Mesendoderm (in vitro differentiated cells): ENCODE measurements around the gene EPHA3.
A peak's percentile ranks its signal among the peaks of the same experiment; 100 is the strongest.

Source experiments
- DNase-seq: peaks from one replicate; pipeline ENCODE4 v3.0.0; 2013
- H2AK5ac ChIP-seq: 2 replicates; pipeline ENCODE4 v1.6.1; 2013; ENCODE audit warnings: low read length, inconsistent platforms
- H2BK120ac ChIP-seq: 2 replicates; pipeline ENCODE4 v1.6.1; 2013; ENCODE audit warnings: low read depth, mild to moderate bottlenecking, low read length, moderate library complexity, mixed read lengths
- H2BK15ac ChIP-seq: replicated peaks from 2 replicates; pipeline ENCODE4 v1.6.1; 2013; ENCODE audit warnings: low read depth, mild to moderate bottlenecking, moderate library complexity
- H2BK5ac ChIP-seq: 2 replicates; pipeline ENCODE4 v1.6.1; 2013; ENCODE audit warnings: low read length, inconsistent platforms
- H3K18ac ChIP-seq: 2 replicates; pipeline ENCODE4 v1.6.1; 2013; ENCODE audit warnings: mild to moderate bottlenecking, low read length, mixed read lengths
- H3K23ac ChIP-seq: one replicate; pipeline ENCODE4 v1.6.1; 2013; ENCODE audit warnings: low read length
- H3K27ac ChIP-seq: 2 replicates; pipeline ENCODE4 v1.5.1; 2013; ENCODE audit warnings: low read depth, mild to moderate bottlenecking, inconsistent platforms, low read length, moderate library complexity
- H3K27me3 ChIP-seq: 2 replicates; pipeline ENCODE4 v1.6.1; 2013; ENCODE audit warnings: low read length, control low read depth, mild to moderate bottlenecking, inconsistent platforms; ENCODE audit not compliant: insufficient read depth, poor library complexity
- H3K36me3 ChIP-seq: 2 replicates; pipeline ENCODE4 v1.6.1; 2013; ENCODE audit warnings: low read length, inconsistent platforms; ENCODE audit not compliant: control insufficient read depth, insufficient read depth
- H3K4ac ChIP-seq: one replicate; pipeline ENCODE4 v1.6.1; 2013; ENCODE audit warnings: low read depth, mild to moderate bottlenecking, low read length, moderate library complexity
- H3K4me1 ChIP-seq: 2 replicates; pipeline ENCODE4 v1.6.1; 2013; ENCODE audit warnings: low read depth, low read length, inconsistent platforms; ENCODE audit not compliant: control insufficient read depth
- H3K4me2 ChIP-seq: 2 replicates; pipeline ENCODE4 v1.6.1; 2013; ENCODE audit warnings: low read length
- H3K4me3 ChIP-seq: 2 replicates; pipeline ENCODE4 v1.5.1; 2013; ENCODE audit warnings: mild to moderate bottlenecking, low read length
- H3K56ac ChIP-seq: one replicate; pipeline ENCODE4 v1.6.1; 2013; ENCODE audit warnings: low read length
- H3K79me1 ChIP-seq: 2 replicates; pipeline ENCODE4 v1.6.1; 2013; ENCODE audit warnings: low read length, inconsistent platforms
- H3K79me2 ChIP-seq: 2 replicates; pipeline ENCODE4 v1.6.1; 2013; ENCODE audit warnings: mild to moderate bottlenecking, low read length; ENCODE audit not compliant: control insufficient read depth, insufficient read depth
- H3K9ac ChIP-seq: 2 replicates; pipeline ENCODE4 v1.6.1; 2013; ENCODE audit warnings: low read length, inconsistent platforms
- H4K5ac ChIP-seq: one replicate; pipeline ENCODE4 v1.6.1; 2013; ENCODE audit warnings: low read length
- H4K8ac ChIP-seq: one replicate; pipeline ENCODE4 v1.6.1; 2013; ENCODE audit warnings: low read depth, mild to moderate bottlenecking, control low read depth, low read length, moderate library complexity
- WGBS: extraction: QIAGEN DNeasy Blood & Tissue Kit; methylation state at CpG from one replicate; pipeline ENCODE4 v1.1.7; 2013; ENCODE audit warnings: low lambda C conversion rate, missing lambda C conversion rate; ENCODE audit not compliant: insufficient coverage; ENCODE audit errors: extremely low coverage; 5-methylcytosine and 5-hydroxymethylcytosine counted together

EPHA3 gene

DNA sequence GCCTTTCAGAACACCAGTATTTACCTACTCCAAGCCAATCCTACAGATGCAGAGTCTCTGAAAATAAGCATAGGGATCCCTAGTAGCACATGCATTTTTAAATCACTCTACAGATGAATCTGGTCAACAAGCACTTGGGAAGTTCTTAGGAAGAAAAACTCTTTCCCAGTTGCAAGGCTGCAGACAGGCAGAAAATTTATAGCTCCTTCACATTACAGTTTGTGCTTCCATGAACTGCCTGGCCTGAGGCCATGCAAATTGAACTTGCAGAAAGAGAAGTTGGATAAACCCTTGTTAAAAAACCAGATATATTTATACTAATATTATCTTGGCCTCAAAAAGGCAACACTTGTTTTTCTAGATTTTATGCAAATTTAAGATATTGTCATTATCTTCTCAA lies 256.9 kb downstream of the EPHA3 start:
- Histone ChIP-seq H3K4me1 (no peaks in the 10 kb centered on the region), H3K4me3 (no peak overlapping the region), H2AK5ac (no peak overlapping the region), H3K79me1 (no peaks in the 10 kb centered on the region), H2BK15ac (no peak overlapping the region), H3K23ac (no peak overlapping the region), H2BK120ac (no peak overlapping the region), H3K4ac (no peak overlapping the region), H3K56ac (no peak overlapping the region), H4K5ac (no peak overlapping the region), H3K27ac (no peak overlapping the region), H3K79me2 (no peaks in the 10 kb centered on the region), H3K27me3 (no peaks in the 10 kb centered on the region), H3K18ac (no peak overlapping the region), H3K9ac (no peak overlapping the region), H4K8ac (no peak overlapping the region), H3K36me3 (no peaks in the 10 kb centered on the region), H3K4me2 (no peak overlapping the region), H2BK5ac (no peak overlapping the region)
- no peak for DNase-seq

DNA sequence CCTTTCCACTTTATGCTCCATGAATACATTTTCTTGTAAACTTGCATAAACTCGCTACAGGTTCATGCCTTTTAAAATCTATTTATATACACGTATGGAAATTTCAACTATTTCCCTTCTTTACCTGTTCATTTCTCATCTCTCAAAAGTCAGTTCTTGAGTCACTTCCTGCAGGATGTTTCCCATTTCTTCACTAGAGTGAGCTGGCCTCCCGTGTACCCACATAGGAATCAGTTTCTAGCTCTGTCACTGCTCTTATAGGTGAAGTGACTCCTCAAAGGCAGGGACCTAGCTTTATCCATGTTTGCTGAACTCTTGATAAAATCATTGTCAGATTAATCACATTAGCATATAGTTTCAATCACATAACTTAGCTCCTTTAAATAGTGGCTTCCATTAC lies 259.7 kb downstream of the EPHA3 start:
- Histone ChIP-seq H3K23ac (no peak overlapping the region), H3K18ac (no peak overlapping the region), H2BK5ac (no peak overlapping the region), H3K79me2 (no peaks in the 10 kb centered on the region), H3K79me1 (no peaks in the 10 kb centered on the region), H3K9ac (no peak overlapping the region), H2BK15ac (no peak overlapping the region), H3K36me3 (no peaks in the 10 kb centered on the region), H4K5ac (no peak overlapping the region), H3K27ac (no peak overlapping the region), H3K56ac (no peak overlapping the region), H3K4me3 (no peak overlapping the region), H2AK5ac (no peak overlapping the region), H4K8ac (no peak overlapping the region), H2BK120ac (no peak overlapping the region), H3K27me3 (no peaks in the 10 kb centered on the region), H3K4me2 (no peak overlapping the region), H3K4ac (no peak overlapping the region), H3K4me1 (no peaks in the 10 kb centered on the region)
- no peak for DNase-seq
- WGBS = no CpG with 5 or more reads among the region's 3 CpGs

DNA sequence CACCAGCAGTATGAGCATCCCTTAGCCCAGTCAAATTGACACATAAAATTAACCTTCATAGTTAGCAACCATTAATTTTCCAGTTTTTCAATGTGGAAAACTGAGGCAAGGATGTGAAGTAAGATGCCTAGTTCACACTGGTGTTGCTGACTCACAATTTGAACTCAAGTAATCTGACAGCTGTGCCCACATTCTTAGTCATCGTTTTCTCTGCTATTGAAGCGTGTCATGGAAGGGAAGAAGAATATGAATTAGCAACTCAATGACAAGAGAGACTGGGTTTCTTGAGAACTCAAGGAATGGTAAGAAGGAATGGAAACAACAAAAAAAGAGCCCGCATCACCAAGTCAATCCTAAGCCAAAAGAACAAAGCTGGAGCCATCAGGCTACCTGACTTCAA lies 261.4 kb downstream of the EPHA3 start:
- H2BK5ac ChIP-seq = no peak overlapping the region
- no peak overlapping the region for H3K18ac ChIP-seq
- H2BK120ac ChIP-seq = no peak overlapping the region
- no peak overlapping the region for H3K4ac ChIP-seq
- WGBS = no CpG with 5 or more reads among the region's 3 CpGs
- H3K23ac ChIP-seq = no peak overlapping the region
- H3K79me1 ChIP-seq = no peaks in the 10 kb centered on the region
- H3K56ac ChIP-seq = no peak overlapping the region
- H3K36me3 ChIP-seq = no peaks in the 10 kb centered on the region
- no peak overlapping the region for H3K27ac ChIP-seq
- no peaks in the 10 kb centered on the region for H3K4me1 ChIP-seq
- no peak overlapping the region for H3K4me2 ChIP-seq
- no peak overlapping the region for H4K5ac ChIP-seq
- no peak overlapping the region for H3K4me3 ChIP-seq
- no peak for DNase-seq
- no peak overlapping the region for H2AK5ac ChIP-seq
- no peaks in the 10 kb centered on the region for H3K27me3 ChIP-seq
- no peak overlapping the region for H2BK15ac ChIP-seq
- no peak overlapping the region for H3K9ac ChIP-seq
- H4K8ac ChIP-seq = no peak overlapping the region
- no peaks in the 10 kb centered on the region for H3K79me2 ChIP-seq

DNA sequence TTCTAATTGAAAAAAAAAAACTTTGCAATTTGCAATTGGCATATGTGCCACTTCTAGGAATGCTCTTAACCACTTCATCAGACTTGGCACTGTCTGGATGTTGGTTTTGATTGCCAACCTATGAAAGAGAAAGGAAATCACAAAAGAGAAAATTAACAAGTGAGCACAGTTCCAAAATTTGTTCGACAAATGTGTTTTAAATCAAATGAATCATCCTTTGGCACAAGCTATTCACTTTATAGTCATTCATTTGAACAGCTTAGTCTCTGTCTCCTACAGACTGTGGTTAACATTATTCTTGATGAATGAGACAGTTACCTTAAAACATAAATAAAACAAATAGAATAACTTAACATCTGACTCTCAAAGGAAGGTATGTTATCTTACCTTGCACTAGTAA lies 265.0 kb downstream of the EPHA3 start:
- H2BK5ac ChIP-seq = no peak overlapping the region
- no peak overlapping the region for H3K4me3 ChIP-seq
- H3K9ac ChIP-seq = no peak overlapping the region
- H4K5ac ChIP-seq = no peak overlapping the region
- no peak overlapping the region for H3K23ac ChIP-seq
- H2AK5ac ChIP-seq = no peak overlapping the region
- H3K4ac ChIP-seq = no peak overlapping the region
- WGBS = no CpG with 5 or more reads among the region's 1 CpG
- H3K4me2 ChIP-seq = no peak overlapping the region
- H3K56ac ChIP-seq = no peak overlapping the region
- no peaks in the 10 kb centered on the region for H3K79me2 ChIP-seq
- H3K18ac ChIP-seq = no peak overlapping the region
- no peaks in the 10 kb centered on the region for H3K36me3 ChIP-seq
- no peaks in the 10 kb centered on the region for H3K79me1 ChIP-seq
- no peaks in the 10 kb centered on the region for H3K4me1 ChIP-seq
- no peak overlapping the region for H2BK120ac ChIP-seq
- no peak overlapping the region for H3K27ac ChIP-seq
- DNase-seq = no peak
- no peaks in the 10 kb centered on the region for H3K27me3 ChIP-seq
- no peak overlapping the region for H4K8ac ChIP-seq
- no peak overlapping the region for H2BK15ac ChIP-seq

DNA sequence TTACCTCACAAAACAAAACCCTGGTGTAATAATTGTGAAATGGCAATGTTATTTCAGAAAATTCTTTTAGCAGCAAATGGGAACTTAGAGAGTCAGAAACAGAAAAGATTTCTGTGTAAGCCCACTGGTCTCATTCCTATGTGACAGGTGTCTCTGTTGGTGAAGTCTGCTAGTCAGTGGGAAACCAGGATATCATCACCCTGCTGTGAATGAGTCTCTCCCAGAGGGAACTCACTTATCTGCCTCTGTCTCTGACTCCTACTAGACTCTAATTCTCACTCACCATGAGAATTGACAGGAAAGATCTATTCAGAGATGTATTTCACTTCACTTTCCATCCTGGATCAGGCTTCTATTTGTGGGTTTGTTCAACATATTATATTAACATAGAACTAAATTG lies 266.0 kb downstream of the EPHA3 start:
- H4K5ac ChIP-seq = no peak overlapping the region
- H3K36me3 ChIP-seq = no peaks in the 10 kb centered on the region
- H3K27me3 ChIP-seq = no peaks in the 10 kb centered on the region
- DNase-seq = peak; percentile 68
- H3K27ac ChIP-seq = no peak overlapping the region
- H3K4me2 ChIP-seq = no peak overlapping the region
- no peak overlapping the region for H2BK5ac ChIP-seq
- H3K79me2 ChIP-seq = no peaks in the 10 kb centered on the region
- H3K9ac ChIP-seq = no peak overlapping the region
- no peaks in the 10 kb centered on the region for H3K4me1 ChIP-seq
- H3K4ac ChIP-seq = no peak overlapping the region
- H3K56ac ChIP-seq = no peak overlapping the region
- H4K8ac ChIP-seq = no peak overlapping the region
- no peak overlapping the region for H2BK15ac ChIP-seq
- no peak overlapping the region for H3K23ac ChIP-seq
- no peak overlapping the region for H3K4me3 ChIP-seq
- H3K18ac ChIP-seq = no peak overlapping the region
- H2BK120ac ChIP-seq = no peak overlapping the region
- H2AK5ac ChIP-seq = no peak overlapping the region
- no peaks in the 10 kb centered on the region for H3K79me1 ChIP-seq

DNA sequence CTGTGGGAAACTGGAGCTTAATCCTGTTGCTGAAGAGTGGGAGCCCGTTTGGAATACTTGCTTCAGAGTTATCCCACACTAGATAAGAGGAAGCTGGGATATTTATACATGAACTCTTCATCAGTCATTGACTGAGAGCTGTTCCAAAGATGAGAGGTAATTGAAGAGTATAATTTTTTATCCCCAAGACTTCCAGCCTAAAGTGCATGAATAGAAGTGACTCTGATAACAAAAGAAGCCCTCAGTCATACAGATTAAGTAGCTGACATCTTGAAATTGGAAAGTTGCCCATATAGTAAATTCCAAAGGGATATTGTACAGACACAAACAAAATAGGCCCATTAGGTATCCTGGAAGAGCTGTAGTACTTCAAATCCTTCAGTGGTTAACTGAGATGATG lies 268.0 kb downstream of the EPHA3 start:
- no peak overlapping the region for H2AK5ac ChIP-seq
- H2BK5ac ChIP-seq = no peak overlapping the region
- H2BK15ac ChIP-seq = no peak overlapping the region
- no peaks in the 10 kb centered on the region for H3K36me3 ChIP-seq
- no peak for DNase-seq
- no peaks in the 10 kb centered on the region for H3K4me1 ChIP-seq
- no peak overlapping the region for H3K9ac ChIP-seq
- no peak overlapping the region for H3K4ac ChIP-seq
- H3K18ac ChIP-seq = no peak overlapping the region
- WGBS = no CpG with 5 or more reads among the region's 1 CpG
- H2BK120ac ChIP-seq = no peak overlapping the region
- H3K4me2 ChIP-seq = no peak overlapping the region
- H3K4me3 ChIP-seq = no peak overlapping the region
- no peak overlapping the region for H4K5ac ChIP-seq
- no peaks in the 10 kb centered on the region for H3K27me3 ChIP-seq
- no peak overlapping the region for H3K27ac ChIP-seq
- H4K8ac ChIP-seq = no peak overlapping the region
- H3K23ac ChIP-seq = no peak overlapping the region
- no peak overlapping the region for H3K56ac ChIP-seq
- H3K79me1 ChIP-seq = no peaks in the 10 kb centered on the region
- H3K79me2 ChIP-seq = no peaks in the 10 kb centered on the region
